H9 (cell line): Measurements from ENCODE around the gene NEDD9. TPM values are rescaled to one million over a fixed set of nuclear protein-coding genes. Genes with fewer than 3 reads are reported as not detected.

Source experiments
- DNase-seq: peaks from one replicate; pipeline ENCODE4 v3.0.0-alpha.2; 2017
- H2AFZ ChIP-seq: one replicate; pipeline ENCODE4 v1.6.1; 2013; ENCODE audit warnings: mild to moderate bottlenecking, low read length, control low read depth, moderate library complexity
- H2AK5ac ChIP-seq: 2 replicates; pipeline ENCODE4 v1.6.1; 2013; ENCODE audit warnings: low read length, control low read depth, mixed read lengths; ENCODE audit not compliant: insufficient read length
- H2BK120ac ChIP-seq: one replicate; pipeline ENCODE4 v1.6.1; 2013; ENCODE audit warnings: low read depth, mild to moderate bottlenecking, low read length, control low read depth, inconsistent platforms; ENCODE audit not compliant: poor library complexity, severe bottlenecking
- H2BK12ac ChIP-seq: 2 replicates; pipeline ENCODE4 v1.6.1; 2013; ENCODE audit warnings: low read length, control low read depth, mixed read lengths, low read depth; ENCODE audit not compliant: insufficient read length
- H2BK15ac ChIP-seq: 2 replicates; pipeline ENCODE4 v1.6.1; 2013; ENCODE audit warnings: low read depth, low read length, control low read depth
- H2BK20ac ChIP-seq: one replicate; pipeline ENCODE4 v1.6.1; 2013; ENCODE audit warnings: low read depth, mild to moderate bottlenecking, low read length, control low read depth, inconsistent platforms; ENCODE audit not compliant: poor library complexity, severe bottlenecking
- H2BK5ac ChIP-seq: 2 replicates; pipeline ENCODE4 v1.6.1; 2013; ENCODE audit warnings: low read length, control low read depth, mixed read lengths; ENCODE audit not compliant: insufficient read length
- H3K14ac ChIP-seq: 2 replicates; pipeline ENCODE4 v1.6.1; 2013; ENCODE audit warnings: low read length, control low read depth; ENCODE audit not compliant: insufficient read depth
- H3K18ac ChIP-seq: 2 replicates; pipeline ENCODE4 v1.6.1; 2013; ENCODE audit warnings: low read depth, mild to moderate bottlenecking, mixed read lengths, low read length, control low read depth; ENCODE audit not compliant: insufficient read length
- H3K23ac ChIP-seq: 2 replicates; pipeline ENCODE4 v1.6.1; 2013; ENCODE audit warnings: low read length, control low read depth, mixed read lengths, low read depth; ENCODE audit not compliant: insufficient read length
- H3K23me2 ChIP-seq: 2 replicates; pipeline ENCODE4 v1.6.1; 2013; ENCODE audit warnings: low read depth, mild to moderate bottlenecking, mixed read lengths, low read length, control low read depth; ENCODE audit not compliant: insufficient read length, poor library complexity, severe bottlenecking
- H3K27ac ChIP-seq: 2 replicates; pipeline ENCODE4 v1.5.1; 2013; ENCODE audit warnings: low read length, control low read depth, mixed read lengths, low read depth; ENCODE audit not compliant: insufficient read length
- H3K27me3 ChIP-seq: 2 replicates; pipeline ENCODE4 v1.6.1; 2013; ENCODE audit warnings: low read length, control low read depth, inconsistent platforms; ENCODE audit not compliant: insufficient read depth
- H3K4ac ChIP-seq: 2 replicates; pipeline ENCODE4 v1.6.1; 2013; ENCODE audit warnings: low read depth, mild to moderate bottlenecking, control low read depth, inconsistent platforms, low read length, moderate library complexity
- H3K4me1 ChIP-seq: 2 replicates; pipeline ENCODE4 v1.6.1; 2013; ENCODE audit warnings: low read length, control low read depth, inconsistent platforms; ENCODE audit not compliant: insufficient read depth
- H3K4me2 ChIP-seq: 2 replicates; pipeline ENCODE4 v1.6.1; 2013; ENCODE audit warnings: low read length, control low read depth, mixed read lengths; ENCODE audit not compliant: insufficient read length, insufficient read depth
- H3K56ac ChIP-seq: 2 replicates; pipeline ENCODE4 v1.6.1; 2013; ENCODE audit warnings: low read depth, mild to moderate bottlenecking, mixed read lengths, low read length, control low read depth; ENCODE audit not compliant: insufficient read length
- H3K79me1 ChIP-seq: 2 replicates; pipeline ENCODE4 v1.6.1; 2013; ENCODE audit warnings: low read depth, mild to moderate bottlenecking, moderate library complexity, low read length, control low read depth, inconsistent platforms; ENCODE audit not compliant: insufficient read depth, poor library complexity, severe bottlenecking
- H3K79me2 ChIP-seq: 2 replicates; pipeline ENCODE4 v1.6.1; 2013; ENCODE audit warnings: low read length, control low read depth, inconsistent platforms; ENCODE audit not compliant: insufficient read depth
- H3K9ac ChIP-seq: 2 replicates; pipeline ENCODE4 v1.6.1; 2013; ENCODE audit warnings: low read length, control low read depth, mixed read lengths; ENCODE audit not compliant: insufficient read length; ENCODE audit errors: extremely low read depth
- H3K9me3 ChIP-seq: one replicate; pipeline ENCODE4 v1.6.1; 2013; ENCODE audit warnings: low read depth, low read length, inconsistent platforms; ENCODE audit not compliant: control insufficient read depth
- H3T11ph ChIP-seq: one replicate; pipeline ENCODE4 v1.6.1; 2013; ENCODE audit warnings: mild to moderate bottlenecking, low read length, control low read depth, inconsistent platforms
- H4K20me1 ChIP-seq: one replicate; pipeline ENCODE4 v1.6.1; 2013; ENCODE audit not compliant: control insufficient read depth, insufficient read length, insufficient read depth
- H4K5ac ChIP-seq: 2 replicates; pipeline ENCODE4 v1.6.1; 2013; ENCODE audit warnings: low read depth, mild to moderate bottlenecking, mixed read lengths, low read length, control low read depth; ENCODE audit not compliant: insufficient read length
- H4K8ac ChIP-seq: replicated peaks from 2 replicates; pipeline ENCODE4 v1.6.1; 2013; ENCODE audit warnings: low read length, control low read depth, mixed read lengths, low read depth; ENCODE audit not compliant: insufficient read length
- H4K91ac ChIP-seq: 2 replicates; pipeline ENCODE4 v1.6.1; 2013; ENCODE audit warnings: low read depth, mild to moderate bottlenecking, moderate library complexity, mixed read lengths, low read length, control low read depth; ENCODE audit not compliant: insufficient read length
- H3K27ac Mint-ChIP-seq, 3 experiments: 2 replicates in 2 of 3; 3 replicates in 1 of 3; pipeline ENCODE4 v1.8.0; 2020 to 2021; ENCODE audit warnings: mixed read lengths in 3 of 3, mild to moderate bottlenecking in 1 of 3, moderate library complexity in 1 of 3
- H3K27me3 Mint-ChIP-seq: 2 replicates; pipeline ENCODE4 v1.8.0; 2021; ENCODE audit warnings: low read depth, mild to moderate bottlenecking, moderate library complexity, mixed read lengths
- H3K36me3 Mint-ChIP-seq, 3 experiments: 2 replicates in 2 of 3; 3 replicates in 1 of 3; pipeline ENCODE4 v1.8.0; 2020 to 2021; ENCODE audit warnings: low read depth in 3 of 3, mixed read lengths in 3 of 3; ENCODE audit not compliant: insufficient read depth in 1 of 3
- H3K4me1 Mint-ChIP-seq, 2 experiments: 2 replicates each; pipeline ENCODE4 v1.8.0; 2020; ENCODE audit warnings: mixed read lengths in 2 of 2
- H3K4me3 Mint-ChIP-seq, 2 experiments: 2 replicates in 1 of 2; 3 replicates in 1 of 2; pipeline ENCODE4 v1.8.0; 2020 to 2021; ENCODE audit warnings: mild to moderate bottlenecking in 2 of 2, mixed read lengths in 2 of 2, moderate library complexity in 1 of 2
- H3K9me3 Mint-ChIP-seq, 2 experiments: 2 replicates in 1 of 2; 3 replicates in 1 of 2; pipeline ENCODE4 v1.8.0; 2020; ENCODE audit warnings: mild to moderate bottlenecking in 2 of 2, mixed read lengths in 2 of 2, moderate library complexity in 1 of 2
- WGBS: extraction: QIAGEN DNeasy Blood & Tissue Kit; methylation state at CpG from one replicate; pipeline ENCODE4 v1.1.7; 2013; ENCODE audit warnings: missing lambda C conversion rate, low lambda C conversion rate, mixed read lengths; ENCODE audit not compliant: insufficient read length; ENCODE audit errors: extremely low coverage; 5-methylcytosine and 5-hydroxymethylcytosine counted together
- total RNA-seq: library from RNA; stranded (reverse); gene quantifications from 2 replicates; pipeline ENCODE4 v1.2.1, GENCODE V29; 2021
- TF ChIP-seq, protein P1 (sequence below): fragments of 200-600 bp; sonication (generic); conservative IDR thresholded peaks from 3 replicates; pipeline ENCODE4 v1.8.0; 2021; ENCODE audit warnings: antibody characterized with exemption, mild to moderate bottlenecking

Gene NEDD9
- total RNA-seq, 1 experiment from 2014 or later: 5.5 TPM

DNA sequence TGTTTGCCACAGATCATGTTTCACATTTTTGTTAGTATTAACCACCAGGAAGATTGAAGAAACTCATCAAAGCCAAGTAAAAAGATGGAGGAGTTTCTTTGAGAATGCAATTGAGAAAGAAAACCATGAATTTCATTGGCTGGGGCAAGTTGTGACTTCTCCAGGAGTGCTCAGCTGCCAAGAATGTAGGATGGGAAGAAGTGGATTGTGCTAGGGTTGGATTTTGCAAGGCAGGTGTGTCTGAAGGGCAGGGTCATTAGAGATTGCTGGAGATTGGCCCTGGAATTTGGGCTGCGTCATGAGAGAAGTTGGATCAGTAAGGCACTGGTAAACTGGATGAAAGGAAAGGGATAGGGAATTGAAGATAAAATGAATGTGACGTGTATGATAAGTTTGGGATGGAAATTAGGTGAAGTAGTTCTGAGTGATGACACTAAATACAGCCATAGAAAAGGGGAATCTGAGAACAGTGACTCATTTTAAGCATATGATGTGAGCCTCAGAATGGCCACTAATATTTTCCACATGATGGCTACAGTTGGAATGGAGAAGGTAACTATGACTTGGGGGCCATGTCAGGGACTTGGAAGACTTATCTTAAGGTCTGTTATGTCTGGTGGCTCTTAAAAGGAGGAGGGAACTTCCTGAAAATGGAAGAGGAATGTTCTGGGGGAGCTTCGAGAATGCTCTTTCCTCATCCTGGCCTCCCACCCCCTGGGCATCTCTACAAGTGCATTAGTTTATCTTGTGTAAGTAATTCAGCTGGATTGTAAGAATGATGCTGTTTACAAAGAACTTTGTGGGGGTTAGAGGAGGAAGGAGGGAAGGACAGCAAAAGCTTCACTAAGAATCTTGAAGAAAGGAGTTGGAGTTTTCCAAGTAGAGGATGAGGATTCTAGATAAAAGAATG lies 93.2 kb downstream of the NEDD9 start:
- H3K56ac ChIP-seq: no peak overlapping the region
- H3T11ph ChIP-seq: no peak overlapping the region
- TF ChIP-seq, protein P1, sequence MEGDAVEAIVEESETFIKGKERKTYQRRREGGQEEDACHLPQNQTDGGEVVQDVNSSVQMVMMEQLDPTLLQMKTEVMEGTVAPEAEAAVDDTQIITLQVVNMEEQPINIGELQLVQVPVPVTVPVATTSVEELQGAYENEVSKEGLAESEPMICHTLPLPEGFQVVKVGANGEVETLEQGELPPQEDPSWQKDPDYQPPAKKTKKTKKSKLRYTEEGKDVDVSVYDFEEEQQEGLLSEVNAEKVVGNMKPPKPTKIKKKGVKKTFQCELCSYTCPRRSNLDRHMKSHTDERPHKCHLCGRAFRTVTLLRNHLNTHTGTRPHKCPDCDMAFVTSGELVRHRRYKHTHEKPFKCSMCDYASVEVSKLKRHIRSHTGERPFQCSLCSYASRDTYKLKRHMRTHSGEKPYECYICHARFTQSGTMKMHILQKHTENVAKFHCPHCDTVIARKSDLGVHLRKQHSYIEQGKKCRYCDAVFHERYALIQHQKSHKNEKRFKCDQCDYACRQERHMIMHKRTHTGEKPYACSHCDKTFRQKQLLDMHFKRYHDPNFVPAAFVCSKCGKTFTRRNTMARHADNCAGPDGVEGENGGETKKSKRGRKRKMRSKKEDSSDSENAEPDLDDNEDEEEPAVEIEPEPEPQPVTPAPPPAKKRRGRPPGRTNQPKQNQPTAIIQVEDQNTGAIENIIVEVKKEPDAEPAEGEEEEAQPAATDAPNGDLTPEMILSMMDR: no peak
- no peak overlapping the region for H2AFZ ChIP-seq
- H3K27me3 Mint-ChIP-seq: no peaks in the 10 kb centered on the region; the same call in none of the 2 replicates
- peaks cover 13 to 17% of the 10 kb centered on the region in 2 experiments for H3K4me1 Mint-ChIP-seq
- peaks cover 6 to 12% (median 11%) of the 10 kb centered on the region in 3 experiments; a peak in 5 of 7 replicates for H3K36me3 Mint-ChIP-seq
- H3K9me3 ChIP-seq: no peaks in the 10 kb centered on the region
- no peak overlapping the region for H4K5ac ChIP-seq
- H3K4me3 Mint-ChIP-seq: no peak overlapping the region
- no peak overlapping the region for H4K91ac ChIP-seq
- no peak overlapping the region for H3K27ac ChIP-seq
- peak overlapping the region; percentile 6 for H2BK120ac ChIP-seq
- H3K4me1 ChIP-seq: no peaks in the 10 kb centered on the region
- no peaks in the 10 kb centered on the region for H3K27me3 ChIP-seq
- no peak for DNase-seq
- no peak overlapping the region for H2BK20ac ChIP-seq
- H3K18ac ChIP-seq: no peak overlapping the region
- H3K9ac ChIP-seq: no peak overlapping the region
- H4K20me1 ChIP-seq: no peaks in the 10 kb centered on the region
- no peak overlapping the region for H2BK15ac ChIP-seq
- H3K9me3 Mint-ChIP-seq: no peaks in the 10 kb centered on the region
- no peaks in the 10 kb centered on the region for H3K79me1 ChIP-seq
- WGBS: 100% methylated on average over 1 of the region's 3 CpGs
- H3K14ac ChIP-seq: no peak overlapping the region
- H4K8ac ChIP-seq: no peak overlapping the region
- no peaks in the 10 kb centered on the region for H3K23me2 ChIP-seq
- H3K4ac ChIP-seq: no peak overlapping the region
- H3K23ac ChIP-seq: no peak overlapping the region
- no peak overlapping the region for H2BK5ac ChIP-seq
- no peak overlapping the region for H2AK5ac ChIP-seq
- no peak overlapping the region for H2BK12ac ChIP-seq
- H3K79me2 ChIP-seq: no peaks in the 10 kb centered on the region
- H3K4me2 ChIP-seq: no peak overlapping the region
- no peak overlapping the region for H3K27ac Mint-ChIP-seq
